GM21526 (cell line): ENCODE results near the gene DNAJC6.

Experiments used
- ATAC-seq: cut with Tn5 transposase; IDR thresholded peaks from one replicate; pipeline ENCODE4 v1.9.1; 2021; ENCODE audit warnings: moderate library complexity; ENCODE audit not compliant: unreplicated experiment, low FRiP score

The DNAJC6 gene

DNA sequence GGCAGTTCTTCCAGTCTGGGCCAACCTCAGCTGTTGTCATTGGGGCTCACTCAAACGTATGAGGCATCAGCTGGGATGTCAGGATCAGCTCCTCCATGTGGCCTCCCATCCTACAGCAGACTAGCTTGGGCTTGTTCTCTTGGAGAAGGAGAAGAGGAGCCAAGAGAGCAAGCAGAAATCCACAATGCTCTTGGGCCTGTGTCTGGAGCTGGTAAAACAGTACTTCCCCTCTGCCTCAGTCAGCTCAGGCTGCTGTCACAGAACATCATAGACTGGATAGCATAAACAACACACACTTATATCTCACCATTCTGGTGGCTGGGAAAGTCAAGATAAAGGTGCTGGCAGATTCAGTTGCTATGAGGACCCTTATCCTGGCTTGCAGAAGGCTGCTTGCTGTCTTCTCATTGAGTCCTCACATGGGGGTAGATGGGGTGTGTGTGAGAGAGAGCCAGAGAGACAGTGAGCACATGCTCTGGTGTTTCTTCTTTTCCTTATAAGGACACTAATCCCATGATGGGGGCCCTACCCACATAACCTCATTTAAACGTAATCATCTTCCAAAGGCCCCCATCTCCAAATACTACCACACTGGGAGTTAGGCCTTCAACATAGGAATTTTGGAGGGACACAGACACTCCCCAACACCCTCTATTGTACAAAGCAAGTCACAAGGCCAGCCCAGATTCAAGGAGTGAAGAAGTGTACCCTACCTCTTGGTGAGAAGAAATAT, 16.3 kb upstream of the DNAJC6 start:
- ATAC-seq = no peak

DNA sequence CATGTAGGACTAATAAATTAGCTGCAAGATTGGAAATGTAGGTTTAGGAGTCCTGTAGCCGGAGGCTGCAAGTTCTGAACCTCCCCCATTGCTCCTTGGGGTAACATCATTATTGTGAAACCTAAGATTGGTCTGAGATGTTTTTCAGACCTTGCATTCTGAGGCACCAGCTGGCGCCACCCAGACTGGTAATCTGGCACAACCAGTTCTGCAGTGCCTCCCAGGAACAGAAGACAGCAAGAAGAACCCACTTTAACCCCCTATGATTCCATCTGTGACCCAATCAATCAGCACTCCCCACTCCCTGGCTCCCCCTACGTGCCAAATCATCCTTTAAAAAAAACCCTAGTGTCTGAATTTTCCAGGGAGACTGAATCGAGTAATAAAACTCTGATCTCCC, 11.6 kb upstream of the DNAJC6 start:
- no peak for ATAC-seq

DNA sequence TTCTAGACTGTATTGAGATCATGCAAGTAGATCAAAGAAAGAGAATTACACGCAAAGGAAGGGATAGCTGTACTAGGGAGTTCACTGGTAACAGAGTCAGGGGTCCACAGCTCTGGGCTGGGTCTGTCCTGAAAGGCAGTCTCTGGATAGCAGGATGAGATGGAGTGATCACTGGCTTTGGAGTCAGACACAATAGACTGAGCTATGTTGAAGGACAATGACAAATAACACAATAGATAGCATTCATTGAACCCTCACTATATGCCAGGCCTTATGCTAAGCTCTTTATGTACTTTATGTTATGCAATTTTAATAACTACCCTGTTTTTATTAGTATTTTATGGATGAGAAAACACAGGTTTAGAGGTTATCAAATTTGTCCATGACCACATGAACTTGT, 10.0 kb upstream of the DNAJC6 start:
- no peak for ATAC-seq

DNA sequence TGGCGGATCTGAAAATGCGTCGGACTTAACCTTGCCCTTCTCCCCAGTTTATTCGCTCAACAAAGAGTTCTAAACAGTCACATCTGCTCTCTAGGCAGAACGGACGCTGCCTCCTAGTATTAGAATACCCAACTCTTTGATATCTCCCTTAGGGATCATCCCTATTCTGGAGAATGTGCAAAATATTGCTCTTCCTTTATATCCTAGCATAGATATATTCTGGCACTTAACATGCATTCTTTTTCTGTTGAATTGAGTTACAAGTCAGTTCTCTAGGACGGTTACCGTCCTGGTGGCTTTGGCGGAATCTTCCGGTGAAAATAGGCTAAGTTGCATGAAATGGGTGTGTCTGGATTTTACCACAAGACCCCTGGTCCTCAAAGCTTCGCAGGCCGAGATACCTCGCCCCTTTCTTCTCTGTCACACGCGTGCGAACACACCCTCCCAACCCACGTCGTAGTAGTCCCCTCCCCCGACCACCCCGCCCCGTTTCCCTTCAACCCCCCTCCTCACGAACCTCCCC, 501 bp upstream of the DNAJC6 start:
- ATAC-seq = no peak

DNA sequence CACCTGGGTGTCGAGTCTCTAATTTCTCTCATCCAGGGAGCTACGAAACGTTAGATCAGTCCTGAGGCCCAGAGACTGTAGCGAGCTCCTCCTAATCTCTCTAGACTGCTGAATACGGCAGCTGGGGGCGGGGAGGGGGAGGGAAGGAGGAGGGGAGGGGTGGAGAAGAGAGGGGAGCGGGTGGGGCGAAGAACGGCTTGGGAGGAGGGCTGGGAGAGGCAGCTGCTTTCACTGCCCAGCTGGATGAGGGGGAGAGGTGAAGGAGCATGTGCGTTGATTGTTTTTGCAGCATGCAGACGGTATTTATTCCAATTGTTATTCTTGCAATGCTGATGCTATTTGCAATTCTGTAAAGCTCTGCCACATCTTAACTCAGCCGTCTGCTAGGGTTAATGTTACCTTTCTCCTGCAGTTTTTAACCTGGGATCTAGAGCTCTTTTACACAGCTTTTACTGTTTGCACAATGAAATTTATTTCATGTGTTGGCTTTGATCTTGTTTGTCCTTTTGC, 790 bp downstream of the DNAJC6 start:
- ATAC-seq = no peak

DNA sequence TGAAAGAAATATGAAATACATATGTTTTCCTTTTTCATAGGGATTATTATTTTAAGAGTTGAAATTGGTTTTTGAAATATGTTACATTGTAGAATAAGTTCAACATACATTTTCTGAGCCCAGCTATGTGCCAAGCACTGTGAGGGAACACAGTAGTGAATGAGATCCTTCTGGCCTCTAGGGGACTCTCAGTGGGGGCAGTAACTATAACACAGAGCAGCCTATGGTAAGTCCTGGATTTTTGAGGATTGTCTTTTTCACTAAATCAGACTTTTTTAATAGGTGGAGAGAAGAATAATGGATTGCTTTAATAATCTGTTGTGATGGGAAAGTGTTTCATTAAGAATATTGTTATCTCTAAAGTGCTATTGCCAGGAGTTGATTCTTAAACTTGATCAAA, 2.4 kb downstream of the DNAJC6 start:
- no peak for ATAC-seq

DNA sequence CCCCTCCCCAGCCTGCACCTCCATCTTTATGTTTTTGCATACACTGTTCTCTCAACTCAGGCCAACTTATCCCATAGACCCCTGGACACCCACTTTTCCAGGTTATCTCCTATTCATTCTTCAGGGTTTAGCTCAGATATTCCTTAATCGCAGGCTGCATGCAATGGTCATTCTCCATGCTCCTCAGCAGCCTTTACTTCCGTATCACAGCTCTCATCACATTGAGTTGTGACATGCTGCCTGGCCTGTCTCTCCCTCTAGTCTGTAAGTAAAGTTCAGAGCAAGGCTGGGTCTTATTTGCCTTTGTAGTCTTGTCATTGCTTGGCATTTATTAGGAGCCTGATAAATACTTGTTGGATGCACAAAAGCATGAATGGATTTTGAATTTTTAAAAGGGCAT, 6.9 kb downstream of the DNAJC6 start:
- no peak for ATAC-seq

DNA sequence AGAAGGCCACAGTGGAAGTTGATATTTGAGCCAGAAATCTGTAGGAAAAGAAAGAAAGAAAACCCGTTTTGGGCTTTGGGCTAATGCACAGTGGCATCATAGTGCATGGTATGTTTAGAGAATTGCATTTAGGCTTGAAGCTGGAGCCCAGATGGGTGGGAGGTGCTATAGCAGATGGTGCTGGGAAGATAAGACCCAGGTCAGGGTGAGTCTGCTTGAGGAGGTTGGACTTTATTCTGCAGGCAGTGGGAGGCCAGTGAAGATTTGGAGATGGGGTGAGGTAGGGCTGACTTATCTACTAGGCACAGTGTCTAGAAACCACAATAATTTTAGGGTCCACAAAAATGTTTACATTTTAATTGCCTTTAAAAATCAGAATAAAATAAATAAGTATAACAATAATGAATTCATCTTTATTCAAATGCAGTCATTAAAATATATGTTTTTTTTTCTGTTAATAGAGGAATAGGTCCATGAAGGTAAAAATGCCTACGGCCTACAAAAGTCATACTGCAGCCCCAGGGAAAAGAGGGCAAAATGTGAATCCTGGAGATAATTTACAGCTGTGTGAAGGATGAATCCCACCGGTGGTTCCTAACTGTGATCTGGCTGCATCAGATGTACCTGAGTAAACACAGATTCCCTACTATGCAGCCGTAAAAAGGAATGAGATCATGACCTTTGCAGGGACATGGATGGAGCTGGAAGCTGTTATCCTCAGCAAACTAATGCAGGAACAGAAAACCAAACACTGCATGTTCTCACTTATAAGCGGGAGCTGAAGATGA, 8.7 kb downstream of the DNAJC6 start:
- ATAC-seq = no peak

DNA sequence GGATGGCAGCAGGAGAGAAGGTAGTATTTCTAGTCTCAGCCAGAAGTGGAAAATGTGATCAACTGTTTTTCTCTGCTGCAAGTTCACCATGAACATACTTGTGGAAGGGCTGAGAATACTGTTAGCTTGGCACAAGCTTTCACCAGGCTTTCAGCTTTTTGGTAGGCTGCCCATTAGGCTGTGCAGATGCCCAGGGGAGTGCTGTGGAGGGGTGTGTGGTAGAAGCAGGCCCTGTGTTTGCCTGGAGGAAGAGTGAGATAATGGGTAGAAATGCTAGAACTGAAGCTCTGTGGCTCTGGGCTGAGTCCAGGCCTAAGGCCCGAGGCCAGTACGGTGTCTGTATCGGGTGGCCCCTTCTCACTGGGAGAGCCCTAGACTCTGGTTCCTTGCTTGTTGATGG, 9.8 kb downstream of the DNAJC6 start:
- no peak for ATAC-seq

DNA sequence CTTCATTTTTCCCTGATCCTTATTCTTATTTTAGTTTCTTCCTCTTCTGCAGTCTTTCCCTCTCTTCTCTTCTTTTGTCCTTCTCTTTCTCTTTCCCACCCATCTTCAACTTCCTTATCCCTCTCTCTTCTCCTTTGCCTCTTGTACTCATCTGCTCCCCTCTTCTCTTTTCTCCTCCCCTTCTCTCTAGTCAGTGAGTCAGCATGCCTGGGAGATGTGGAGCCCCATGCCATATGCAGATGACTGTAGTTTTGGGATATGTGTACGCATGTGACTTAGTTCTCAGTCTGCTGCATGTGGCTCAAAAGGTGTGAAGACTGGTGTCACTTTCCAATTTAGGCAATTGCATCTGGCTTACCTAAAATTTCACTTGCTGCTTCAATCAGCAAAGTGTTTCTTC, 10.4 kb downstream of the DNAJC6 start:
- ATAC-seq = no peak

DNA sequence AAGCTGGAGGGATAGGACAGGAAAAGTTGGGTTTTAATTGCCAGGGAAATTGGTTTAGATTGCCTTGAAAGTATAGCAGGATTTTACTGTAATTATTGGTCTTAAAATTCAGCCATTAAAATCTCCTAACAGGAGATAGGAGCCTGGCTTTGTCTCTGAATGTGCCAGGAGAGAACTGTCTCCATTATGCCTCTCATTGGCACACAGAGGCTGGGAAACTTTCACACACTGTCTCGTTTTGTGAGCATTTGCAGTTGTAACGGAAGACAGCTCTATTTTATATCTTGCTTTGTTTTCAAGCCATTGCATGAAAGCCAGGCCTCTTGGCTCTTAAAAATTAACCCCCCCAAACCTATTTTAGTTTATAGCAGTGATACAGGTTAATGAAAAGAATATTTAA, 12.5 kb downstream of the DNAJC6 start:
- ATAC-seq = no peak

DNA sequence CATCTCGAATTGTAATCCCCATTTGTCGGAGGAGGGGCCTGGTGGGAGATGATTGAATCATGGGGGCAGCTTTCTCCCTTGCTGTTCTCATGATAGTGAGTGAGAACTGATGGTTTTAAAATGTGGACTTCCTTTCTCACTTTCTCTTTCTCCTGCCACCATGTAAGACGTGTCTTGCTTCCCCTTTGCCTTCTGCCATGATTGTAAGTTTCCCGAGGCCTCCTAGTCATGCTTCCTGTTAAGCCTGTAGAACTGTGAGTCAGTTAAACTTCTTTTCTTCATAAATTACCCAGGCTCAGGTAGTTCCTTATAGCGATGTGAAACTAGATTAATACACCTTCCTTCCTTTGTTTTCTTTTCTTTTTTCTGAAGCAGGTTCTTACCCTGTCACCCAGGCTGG, 13.9 kb downstream of the DNAJC6 start:
- ATAC-seq = no peak

DNA sequence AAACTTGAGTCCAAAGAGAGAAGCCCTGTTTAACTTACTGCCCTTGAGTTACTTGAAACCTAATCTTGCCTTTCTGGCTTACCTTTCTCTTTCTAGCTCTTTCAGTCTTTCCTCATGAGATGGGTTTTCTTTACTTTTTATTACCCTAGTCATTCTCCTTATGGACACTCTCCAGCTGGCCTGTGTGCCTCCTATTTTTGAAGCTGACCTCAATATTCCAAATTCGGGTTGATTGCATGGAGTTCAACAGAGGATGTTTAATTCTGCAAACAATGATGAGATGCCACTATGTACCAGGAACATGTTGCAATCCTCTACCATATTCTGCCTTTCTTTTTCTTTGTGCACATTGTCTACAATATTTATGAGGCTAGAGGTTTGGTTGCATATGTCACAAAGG, 20.7 kb downstream of the DNAJC6 start:
- ATAC-seq = no peak

DNA sequence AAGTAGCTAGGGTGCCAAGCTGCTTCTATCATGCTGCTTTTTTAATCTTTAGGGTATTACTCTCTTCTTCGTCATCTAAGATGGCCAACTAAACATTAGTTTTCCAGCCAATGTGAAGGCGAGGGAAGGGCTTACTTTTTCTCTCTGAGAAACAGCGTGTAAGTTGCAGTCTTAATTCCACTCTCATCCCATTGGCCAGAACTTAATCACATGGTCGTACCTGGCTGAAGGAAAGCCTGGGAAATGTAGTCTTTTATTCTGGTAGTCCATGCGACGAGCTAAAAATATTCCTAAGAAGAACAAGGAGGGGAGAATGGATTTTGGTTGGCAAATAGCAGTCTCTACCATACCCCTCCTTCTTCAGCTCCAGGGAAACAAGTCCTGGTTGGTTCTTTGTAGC, 21.5 kb downstream of the DNAJC6 start:
- ATAC-seq = no peak

DNA sequence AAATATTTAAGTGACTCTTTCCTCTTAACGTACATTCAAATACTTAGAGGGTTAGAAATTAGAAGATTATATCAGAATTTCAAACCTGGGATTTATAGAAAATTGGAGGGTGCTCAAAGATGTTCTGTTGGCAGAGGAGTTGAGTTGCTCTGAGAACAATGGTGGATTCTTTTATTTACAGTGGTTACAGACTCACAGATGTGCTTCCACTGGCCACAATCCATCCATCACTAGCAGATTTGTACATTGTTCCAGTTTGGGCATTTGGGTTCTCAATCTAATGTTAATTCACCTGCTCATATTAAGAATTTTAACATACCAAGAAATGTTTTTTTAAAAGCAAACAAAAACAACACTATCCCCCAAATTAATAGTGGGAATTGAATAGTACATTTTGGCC, 23.5 kb downstream of the DNAJC6 start:
- no peak for ATAC-seq

DNA sequence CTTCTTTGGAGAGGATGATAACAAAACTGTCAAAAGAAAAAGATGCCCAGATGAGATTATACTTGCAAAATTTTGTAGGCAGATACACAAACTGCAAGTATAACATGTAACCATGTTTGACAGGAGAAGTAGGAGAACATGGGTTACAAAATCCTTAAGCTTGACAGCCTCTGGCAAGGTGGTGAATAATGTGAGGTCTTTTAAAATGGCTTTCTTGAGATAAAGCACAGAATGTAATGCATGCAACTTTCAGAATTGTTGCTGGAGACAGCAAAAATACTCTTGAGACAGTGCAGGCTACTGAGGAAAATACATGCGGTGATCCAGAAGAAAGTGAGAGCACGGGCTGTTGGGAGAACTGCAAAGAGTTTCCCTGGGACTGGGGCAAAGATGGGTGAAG, 24.7 kb downstream of the DNAJC6 start:
- ATAC-seq = no peak

DNA sequence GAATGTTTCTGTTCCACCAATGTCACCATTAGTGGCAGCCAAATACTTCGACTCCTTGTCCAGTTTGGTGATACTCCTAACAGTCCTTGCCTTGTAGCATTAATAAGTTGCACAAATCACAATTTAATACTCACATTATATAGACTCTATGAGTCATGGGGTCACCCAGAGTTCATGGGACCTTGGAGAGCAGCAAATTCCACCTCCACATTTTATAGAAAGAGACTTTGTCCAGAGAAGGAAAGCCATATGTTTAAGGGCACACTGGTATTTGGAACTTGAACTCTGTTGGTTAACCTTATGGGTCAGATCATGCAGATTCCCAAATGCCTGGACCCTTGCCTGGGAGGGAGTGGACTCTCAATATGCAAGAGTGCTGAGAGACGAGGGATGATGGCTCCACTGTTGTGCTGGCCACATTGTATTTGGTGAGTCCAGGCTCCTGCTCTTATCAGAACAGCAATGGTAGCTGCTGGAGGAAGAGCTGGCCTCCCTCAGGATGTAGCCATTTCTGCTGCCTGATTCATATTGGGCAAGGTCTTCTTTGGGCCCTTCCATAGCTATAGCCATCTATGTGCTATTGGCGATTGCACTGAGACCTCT, 30.6 kb downstream of the DNAJC6 start:
- ATAC-seq = no peak

DNA sequence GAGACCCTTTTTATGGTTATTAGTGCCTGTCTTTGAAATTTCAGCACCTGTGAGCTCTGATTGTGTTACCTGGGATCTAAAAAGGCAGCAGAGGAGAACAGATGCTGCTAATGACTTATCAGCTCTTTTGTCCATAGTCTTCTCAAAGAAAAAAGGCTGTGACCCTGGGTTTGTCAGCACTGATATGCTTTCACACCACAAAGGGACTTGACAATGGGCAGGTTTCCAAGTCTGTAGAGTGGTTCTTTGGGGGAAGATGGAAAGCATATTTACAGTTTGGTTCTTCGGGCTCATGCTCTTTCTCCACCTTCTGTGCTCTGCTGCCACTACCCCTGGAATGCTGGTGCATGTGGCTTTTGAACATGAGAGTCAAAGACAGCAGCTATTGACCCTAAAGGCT, 32.0 kb downstream of the DNAJC6 start:
- no peak for ATAC-seq

DNA sequence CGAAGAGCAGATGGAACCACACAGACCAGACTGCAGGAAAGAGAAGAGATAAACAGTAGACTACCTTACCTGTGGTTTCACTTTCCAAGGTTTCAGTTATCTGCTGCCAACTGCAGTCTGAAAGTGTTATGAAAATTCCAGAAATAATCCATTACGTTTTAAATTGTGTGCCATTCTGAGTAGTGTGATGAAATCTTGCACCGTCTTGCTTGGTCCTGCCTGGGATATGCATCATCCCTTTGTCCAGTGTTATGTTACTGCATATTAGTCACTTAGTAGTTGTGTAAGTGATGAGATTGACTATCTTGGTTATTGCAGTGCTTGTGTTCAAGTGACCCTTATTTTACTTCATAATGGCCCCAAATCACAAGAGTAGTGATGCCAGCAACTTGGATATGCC, 33.9 kb downstream of the DNAJC6 start:
- ATAC-seq = no peak

DNA sequence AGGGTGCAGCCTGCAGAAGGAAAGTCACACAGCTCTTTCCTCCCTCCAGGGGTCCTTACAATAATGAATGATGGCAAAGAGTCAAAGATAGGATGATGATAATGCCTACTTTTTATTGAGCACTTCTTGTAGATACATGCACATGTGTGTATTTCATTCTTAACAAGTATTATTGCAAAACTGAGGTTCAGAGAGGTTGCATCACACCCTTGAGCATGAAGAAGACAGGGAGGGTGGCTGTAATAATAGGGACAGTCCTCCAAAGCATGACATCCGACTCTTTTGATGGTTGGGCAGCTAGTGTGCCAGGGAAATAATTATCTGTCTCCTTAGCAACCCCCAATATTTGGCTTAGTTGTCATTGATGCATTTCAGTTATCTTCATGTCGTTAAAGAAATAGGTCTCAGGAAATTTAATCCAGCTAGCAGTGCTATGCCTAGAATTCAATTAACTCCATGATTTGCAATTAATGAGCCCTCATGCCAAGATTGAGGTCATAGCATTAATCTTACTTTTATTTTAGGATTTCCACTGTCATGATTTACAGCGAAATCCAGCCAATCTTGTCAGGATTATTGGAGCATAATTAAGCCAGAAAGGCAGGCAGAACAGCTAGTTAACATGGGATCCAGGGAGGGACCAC, 35.0 kb downstream of the DNAJC6 start:
- no peak for ATAC-seq

DNA sequence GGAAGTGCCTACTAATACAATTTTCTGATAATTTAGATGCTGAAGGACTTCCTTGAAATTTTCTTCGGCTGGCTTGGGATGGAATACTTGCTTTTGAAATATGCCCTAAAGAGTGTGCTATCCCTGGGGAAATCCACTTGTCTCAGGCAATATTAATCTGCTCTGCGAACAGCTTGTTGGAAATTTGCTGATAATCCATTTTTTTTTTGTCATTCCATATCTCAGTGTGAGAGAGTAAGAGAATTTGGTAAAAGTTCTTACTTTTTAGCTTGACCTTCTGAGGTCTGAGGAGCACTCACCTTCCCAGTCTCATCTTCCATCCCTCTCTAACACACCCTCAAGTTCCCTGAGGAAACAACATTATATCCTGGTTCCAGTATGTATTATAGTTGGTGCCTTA, 36.8 kb downstream of the DNAJC6 start:
- no peak for ATAC-seq
